Measurements from ENCODE around the gene RTN4IP1. TPM values are rescaled to one million over a fixed set of nuclear protein-coding genes. Genes with fewer than 3 reads are reported as not detected.
A peak's percentile ranks its signal among the peaks of the same experiment; 100 is the strongest.

Gene RTN4IP1
- total and polyA plus RNA-seq, 11 donors = 6.9 to 23.3 (median 13.6) TPM

DNA sequence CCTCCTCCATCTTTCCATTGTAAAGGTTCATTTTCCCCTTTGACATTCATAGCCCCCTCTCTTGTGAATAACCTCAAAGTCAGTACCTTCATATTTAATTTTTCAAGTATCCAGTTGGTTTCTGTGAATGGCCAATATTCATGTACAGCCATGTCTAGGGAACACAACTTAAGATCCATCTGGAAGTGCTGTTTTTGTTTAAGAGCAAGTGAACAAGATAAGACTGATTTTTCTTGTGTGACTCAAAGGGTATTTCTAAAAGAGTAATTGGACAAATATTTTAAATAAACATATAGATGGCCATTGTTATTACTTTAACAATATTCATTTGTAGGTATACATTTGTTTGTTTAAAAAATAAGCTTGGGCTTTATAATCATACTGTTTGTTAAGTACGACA is 92.9 kb downstream of the RTN4IP1 start:
- H3K27me3 ChIP-seq = no peaks in the 10 kb centered on the region
- TF ChIP-seq CTCF (IDR thresholded peaks at IDR 0.05) (no peak), POLR2A (IDR thresholded peaks at IDR 0.05) (no peak)
- peaks cover 0 to 37% (median 0%) of the 10 kb centered on the region in 9 donors for H3K36me3 ChIP-seq
- H3K9me3 ChIP-seq = no peaks in the 10 kb centered on the region
- H3K4me1 ChIP-seq = peaks cover 0 to 48% (median 0%) of the 10 kb centered on the region in 12 donors
- peak overlapping the region in 1 of 12 donors; percentile 59 for H3K27ac ChIP-seq
- WGBS, 4 donors = 96 to 99% (median 97%) methylated on average over 1 of the region's 1 CpG
- ATAC-seq = no peak
- H3K4me3 ChIP-seq = no peak overlapping the region
- no peak for DNase-seq
- intact Hi-C loops (cut with DNase I) = no loop called here

GRCh38 chr6:106535012-106535411 is 94.3 kb downstream of the RTN4IP1 start:
- peaks cover 0 to 43% (median 0%) of the 10 kb centered on the region in 12 donors for H3K4me1 ChIP-seq
- no peak overlapping the region for H3K27ac ChIP-seq
- H3K4me3 ChIP-seq = no peak overlapping the region
- DNase-seq = no peak
- peaks cover 0 to 44% (median 0%) of the 10 kb centered on the region in 9 donors for H3K36me3 ChIP-seq
- TF ChIP-seq POLR2A (IDR thresholded peaks at IDR 0.05) (no peak), CTCF (IDR thresholded peaks at IDR 0.05) (no peak)
- WGBS, 4 donors = 93 to 96% (median 96%) methylated on average over 2 of the region's 2 CpGs
- H3K9me3 ChIP-seq = no peaks in the 10 kb centered on the region
- ATAC-seq = no peak
- H3K27me3 ChIP-seq = no peaks in the 10 kb centered on the region
- intact Hi-C loops (cut with DNase I) = no loop called here

- DNase-seq (no peak), ATAC-seq (no peak)
- H3K9me3 ChIP-seq = no peaks in the 10 kb centered on the region
- intact Hi-C loops (cut with DNase I) = no loop called here
- peak overlapping the region in 1 of 12 donors; percentile 32 for H3K27ac ChIP-seq
- WGBS, 4 donors = 52 to 72% (median 70%) methylated on average over 2 of the region's 2 CpGs
- H3K36me3 ChIP-seq = peaks cover 0 to 49% (median 0%) of the 10 kb centered on the region in 9 donors
- TF ChIP-seq CTCF (IDR thresholded peaks at IDR 0.05) = no peak
- no peak for TF ChIP-seq POLR2A (IDR thresholded peaks at IDR 0.05)
- no peak overlapping the region for H3K4me3 ChIP-seq
- H3K4me1 ChIP-seq = peaks cover 0 to 43% (median 0%) of the 10 kb centered on the region in 12 donors
- H3K27me3 ChIP-seq = no peaks in the 10 kb centered on the region
These were observed 94.7 kb downstream of the RTN4IP1 start for GRCh38 chr6:106534564-106534982.

DNA sequence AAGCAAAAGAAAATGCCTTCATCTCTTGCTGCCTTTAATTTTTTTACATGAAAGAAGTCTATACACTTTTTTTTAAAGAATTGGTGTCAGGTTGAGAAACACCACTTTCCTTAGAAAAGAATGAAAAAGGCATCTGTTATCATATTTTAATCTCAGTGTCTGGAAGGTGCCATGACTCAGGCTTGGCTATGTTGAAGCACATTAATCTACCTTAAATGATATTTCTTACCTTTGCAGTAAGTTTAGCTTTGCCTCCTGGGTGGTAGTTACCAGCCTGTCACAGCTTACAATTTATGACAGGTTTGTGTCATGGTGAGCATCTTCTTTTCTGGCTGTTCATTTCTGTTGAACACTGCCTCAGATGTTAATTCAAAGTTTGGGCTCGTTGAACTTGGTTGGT is 95.3 kb downstream of the RTN4IP1 start:
- H3K36me3 ChIP-seq = peaks cover 0 to 54% (median 0%) of the 10 kb centered on the region in 9 donors
- H3K4me3 ChIP-seq = no peak overlapping the region
- WGBS, 4 donors = 31 to 95% (median 80%) methylated on average over 1 of the region's 1 CpG
- H3K4me1 ChIP-seq = peaks cover 0 to 43% (median 0%) of the 10 kb centered on the region in 12 donors
- H3K27me3 ChIP-seq = no peaks in the 10 kb centered on the region
- H3K9me3 ChIP-seq = no peaks in the 10 kb centered on the region
- TF ChIP-seq CTCF (IDR thresholded peaks at IDR 0.05) (no peak), POLR2A (IDR thresholded peaks at IDR 0.05) (no peak)
- intact Hi-C loops (cut with DNase I) = no loop called here
- DNase-seq (no peak), ATAC-seq (no peak)
- peak overlapping the region in 1 of 12 donors; percentile 32 for H3K27ac ChIP-seq
